ENCODE results near the gene ARVCF. TPM values are rescaled to one million over a fixed set of nuclear protein-coding genes. Genes with fewer than 3 reads are reported as not detected.

Gene ARVCF
- polyA plus RNA-seq, 6 donors from 2014 or later, result 0.24 to 2.5 (median 0.56) TPM; not detected in 1

DNA sequence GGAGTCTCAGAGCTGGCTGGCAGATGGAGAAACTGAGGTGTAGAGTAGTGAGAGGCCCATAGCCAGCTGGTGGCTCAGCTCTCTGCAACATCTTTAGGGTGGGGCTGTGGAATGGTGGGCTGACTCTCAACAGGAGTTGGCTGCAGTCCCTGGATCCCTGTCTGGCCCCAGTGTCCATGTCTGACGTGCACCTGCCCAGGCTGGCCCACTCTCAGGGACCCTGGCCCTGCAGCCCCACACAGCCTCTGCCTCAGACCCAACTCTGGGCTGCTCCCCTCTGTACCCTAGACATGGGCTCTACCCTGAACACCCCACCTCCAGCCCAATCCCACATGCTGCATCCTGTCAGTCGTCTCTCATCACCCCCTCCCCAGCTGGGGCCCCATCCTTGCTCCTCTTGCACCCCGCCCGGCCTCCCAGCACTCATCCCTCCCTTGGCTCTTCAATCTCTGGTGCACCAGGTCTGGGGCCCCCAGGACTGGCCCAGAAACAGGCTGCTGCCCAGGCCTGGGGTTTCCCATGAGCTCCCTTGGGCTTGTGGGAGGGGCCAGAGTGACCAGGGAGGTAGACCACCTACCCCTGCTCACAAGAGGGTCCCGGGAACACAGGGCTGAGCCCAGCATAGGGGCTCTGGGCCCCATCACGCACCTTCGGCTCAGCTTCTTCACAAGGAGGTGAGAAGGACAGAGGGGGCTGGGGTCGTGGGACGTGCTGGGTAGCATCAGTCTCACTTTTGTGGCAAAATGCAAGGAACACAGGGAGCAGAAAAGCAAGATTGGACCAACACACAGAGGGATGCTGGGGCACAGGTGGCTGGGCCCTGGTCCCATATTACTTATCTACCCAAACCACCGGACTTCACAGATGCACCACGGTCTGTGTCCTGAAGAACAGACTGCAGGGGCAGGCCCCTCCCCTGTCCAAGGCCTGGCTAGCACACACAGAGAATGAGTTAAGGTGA, 31.5 kb downstream of the ARVCF start:
- Mint-ChIP-seq H3K9me3 (no peaks in the 10 kb centered on the region), H3K4me1 (peaks cover 0 to 16% (median 9%) of the 10 kb centered on the region in 3 donors), H3K27ac (peak overlapping the region in 3 of 6 donors; percentile 34 to 71 (median 44)), H3K36me3 (no peaks in the 10 kb centered on the region), H3K27me3 (peaks cover 0 to 11% (median 0%) of the 10 kb centered on the region in 3 donors), H3K4me3 (peak overlapping the region in 7 of 8 donors; percentile 19 to 80 (median 63))
- ATAC-seq (ENCODE audit: low read depth in 2 of 2) (no peak), DNase-seq (no peak)

DNA sequence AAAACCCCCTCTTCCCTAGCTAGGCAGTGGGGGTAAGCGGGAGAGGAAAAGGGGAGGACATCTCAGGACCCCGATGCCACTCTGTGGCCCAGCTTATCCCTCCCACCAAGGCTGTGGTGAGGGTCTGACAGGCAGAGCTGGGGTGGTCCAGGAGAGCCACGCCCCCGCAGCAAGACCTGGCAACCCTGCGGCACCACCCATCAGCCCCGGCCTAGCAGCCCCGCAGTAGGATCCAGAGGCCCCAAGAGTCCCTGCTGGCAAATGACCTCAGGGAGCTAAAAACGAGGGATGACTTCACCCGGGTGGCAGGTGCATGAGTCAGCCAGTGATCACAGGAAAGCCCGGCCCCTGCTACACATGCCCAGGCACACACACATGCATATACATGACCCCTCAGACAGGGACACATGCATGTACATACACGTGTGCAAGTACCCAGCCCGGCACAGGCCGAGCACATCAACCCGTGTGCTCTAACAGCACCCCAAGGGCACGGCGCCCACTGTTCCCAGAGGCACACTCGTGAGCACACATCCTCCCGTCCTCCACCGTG, 32.3 kb downstream of the ARVCF start:
- DNase-seq, result no peak
- Mint-ChIP-seq H3K36me3 (no peaks in the 10 kb centered on the region), H3K9me3 (no peaks in the 10 kb centered on the region), H3K4me3 (peak overlapping the region in 1 of 8 donors; percentile 6), H3K27ac (peak overlapping the region in 1 of 6 donors; percentile 44), H3K4me1 (peaks cover 0 to 16% (median 9%) of the 10 kb centered on the region in 3 donors), H3K27me3 (peaks cover 0 to 11% (median 0%) of the 10 kb centered on the region in 3 donors)
- ATAC-seq (ENCODE audit: low read depth in 2 of 2), result no peak

DNA sequence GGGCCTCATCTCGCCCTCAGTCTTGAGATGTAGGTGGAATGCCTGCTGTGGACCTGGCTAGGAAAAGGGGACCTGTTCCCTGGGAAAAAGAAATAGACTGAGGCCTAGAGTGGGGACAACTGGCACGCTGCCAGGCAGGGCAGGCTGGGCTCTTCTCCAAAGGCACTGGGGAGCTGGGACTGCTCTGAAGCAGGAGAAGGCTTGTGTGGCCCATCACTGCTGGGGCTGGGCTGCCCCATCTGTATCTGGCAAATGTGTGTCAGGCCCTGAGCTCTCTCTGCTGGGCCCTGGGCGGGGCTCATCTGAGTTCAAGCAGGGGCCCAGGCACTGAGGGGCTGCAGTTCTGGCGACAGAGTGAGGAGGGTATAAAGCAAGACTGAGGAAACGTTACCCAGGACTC, 32.9 kb downstream of the ARVCF start:
- Mint-ChIP-seq H3K27ac (no peak overlapping the region), H3K36me3 (no peaks in the 10 kb centered on the region), H3K4me1 (peaks cover 0 to 16% (median 9%) of the 10 kb centered on the region in 3 donors), H3K4me3 (no peak overlapping the region), H3K9me3 (no peaks in the 10 kb centered on the region), H3K27me3 (peaks cover 0 to 11% (median 0%) of the 10 kb centered on the region in 3 donors)
- ATAC-seq (ENCODE audit: low read depth in 2 of 2) (no peak), DNase-seq (no peak)

DNA sequence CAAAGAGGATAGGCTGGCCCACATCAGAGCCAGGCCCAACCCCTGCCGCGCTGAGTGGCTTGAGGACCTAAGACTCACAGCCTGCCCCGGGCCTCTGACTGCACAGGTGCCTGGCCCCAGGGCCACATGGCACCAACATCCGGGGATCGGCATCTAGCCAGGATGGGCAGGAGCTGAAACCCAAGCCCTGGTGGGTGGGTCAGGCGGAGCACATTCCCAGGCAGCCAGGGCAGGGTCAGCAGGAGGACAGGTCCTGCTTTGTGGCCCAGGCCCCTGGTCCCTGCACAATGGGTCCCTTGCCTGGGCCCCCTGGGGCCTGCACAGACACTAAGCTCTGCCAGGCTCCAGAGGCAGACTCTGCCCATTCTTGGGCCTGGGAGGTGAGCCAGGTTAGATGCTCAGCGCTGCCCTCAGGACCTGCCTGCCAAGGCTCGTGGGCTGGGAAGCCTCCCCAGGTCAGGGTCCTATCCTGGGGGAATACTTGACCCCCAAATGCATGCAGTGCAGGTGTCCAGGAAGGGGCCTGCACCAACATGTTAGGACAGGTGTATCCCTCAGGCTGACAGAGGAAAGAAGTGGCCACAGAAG, 33.5 kb downstream of the ARVCF start:
- Mint-ChIP-seq H3K4me3 (no peak overlapping the region), H3K27ac (peak overlapping the region in 1 of 6 donors; percentile 53), H3K4me1 (peaks cover 0 to 15% (median 9%) of the 10 kb centered on the region in 3 donors), H3K36me3 (no peaks in the 10 kb centered on the region), H3K27me3 (peaks cover 0 to 11% (median 0%) of the 10 kb centered on the region in 3 donors), H3K9me3 (no peaks in the 10 kb centered on the region)
- ATAC-seq (ENCODE audit: low read depth in 2 of 2) (no peak), DNase-seq (no peak)

DNA sequence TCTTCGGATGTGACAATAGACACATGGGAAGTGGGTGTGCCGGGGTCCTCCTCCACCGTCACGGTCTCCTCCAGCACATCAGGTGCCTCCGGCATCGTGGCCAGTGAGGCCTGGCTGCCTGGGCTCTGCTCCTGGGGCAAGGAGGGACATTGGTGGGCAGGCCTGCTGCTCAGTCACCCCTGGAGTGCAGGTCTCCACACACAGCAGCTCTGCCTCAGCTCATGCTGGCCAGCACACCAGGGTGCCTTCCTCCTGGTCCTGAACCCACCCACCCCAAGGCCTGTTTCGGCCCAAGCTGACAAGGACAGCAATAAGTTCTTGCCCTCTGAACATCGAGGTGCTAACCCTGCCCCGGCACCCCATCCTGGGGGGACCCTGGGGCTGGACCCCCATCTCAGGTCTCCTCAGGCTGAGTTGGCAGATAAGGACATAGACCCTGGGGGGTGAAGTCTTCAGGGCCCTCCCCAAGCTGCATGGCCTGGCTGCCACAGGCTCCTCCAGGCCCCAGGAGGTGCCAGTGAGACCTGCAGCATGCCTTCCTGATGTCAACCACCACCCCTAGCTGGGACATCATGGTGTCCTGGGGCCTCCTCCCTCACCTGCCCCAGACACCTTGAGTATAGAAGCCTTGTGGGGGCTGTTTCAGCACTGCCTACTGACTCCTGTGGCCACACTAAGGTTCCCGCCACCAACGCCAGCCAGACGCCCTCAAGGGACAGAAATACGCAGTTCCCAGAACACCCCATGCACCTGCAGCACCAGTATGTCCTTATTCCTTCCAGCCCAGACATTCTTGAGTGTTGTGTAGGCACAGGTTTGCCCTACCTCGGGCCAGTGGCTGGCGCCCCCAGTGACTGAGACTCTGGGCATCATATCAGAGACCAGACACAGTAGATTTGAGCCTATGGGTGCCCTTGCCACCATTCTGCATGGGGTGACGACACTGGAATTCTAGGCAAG, 34.4 kb downstream of the ARVCF start:
- H3K9me3 Mint-ChIP-seq, result no peaks in the 10 kb centered on the region
- no peak overlapping the region for H3K27ac Mint-ChIP-seq
- DNase-seq, result no peak
- ATAC-seq (ENCODE audit: low read depth in 2 of 2), result no peak
- no peak overlapping the region for H3K4me3 Mint-ChIP-seq
- peaks cover 0 to 9% (median 7%) of the 10 kb centered on the region in 3 donors for H3K4me1 Mint-ChIP-seq
- H3K27me3 Mint-ChIP-seq, result peaks cover 0 to 11% (median 0%) of the 10 kb centered on the region in 3 donors
- H3K36me3 Mint-ChIP-seq, result no peaks in the 10 kb centered on the region

DNA sequence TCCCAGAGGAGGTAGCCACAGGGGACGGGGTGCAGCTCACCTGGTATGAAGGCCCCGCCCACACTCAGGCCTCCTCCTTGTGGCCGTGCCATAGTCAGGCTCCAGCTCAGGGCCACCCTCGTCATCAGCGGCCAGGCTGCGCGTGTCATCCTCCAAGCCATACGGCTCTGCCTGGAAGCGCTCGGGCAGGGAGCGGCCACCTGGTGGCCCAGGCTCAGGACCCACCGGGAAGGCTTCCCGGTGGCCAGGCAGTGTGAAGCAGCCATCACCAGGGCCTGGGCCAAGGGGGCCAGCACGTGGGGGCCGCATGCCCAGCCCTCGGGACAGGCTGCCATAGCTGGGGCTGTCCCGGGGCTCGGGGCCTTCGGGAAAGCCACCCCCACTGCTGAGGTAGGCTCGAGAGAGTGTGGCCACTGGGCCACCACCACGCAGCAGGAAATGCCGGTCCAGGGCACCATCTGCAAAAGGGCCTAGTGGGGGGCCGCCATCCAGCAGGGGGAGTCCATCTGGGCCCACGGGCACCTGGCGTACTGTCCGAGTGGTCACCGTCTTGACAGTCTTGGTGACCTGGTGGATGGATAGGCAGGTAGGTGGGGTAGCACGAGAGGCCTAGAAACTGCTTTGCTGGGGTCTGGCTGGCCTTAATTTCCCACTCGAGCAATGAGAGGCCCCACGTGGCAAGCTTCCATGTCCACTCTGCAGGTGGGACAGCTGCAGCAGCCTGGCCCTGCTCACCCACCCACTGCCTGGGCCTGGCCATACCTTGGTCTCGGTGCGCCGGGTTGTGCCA, 35.3 kb downstream of the ARVCF start:
- DNase-seq, result no peak
- Mint-ChIP-seq H3K36me3 (no peaks in the 10 kb centered on the region), H3K27ac (no peak overlapping the region), H3K4me3 (no peak overlapping the region), H3K4me1 (peaks cover 0 to 6% (median 6%) of the 10 kb centered on the region in 3 donors), H3K27me3 (peaks cover 0 to 11% (median 0%) of the 10 kb centered on the region in 3 donors), H3K9me3 (no peaks in the 10 kb centered on the region)
- ATAC-seq (ENCODE audit: low read depth in 2 of 2), result no peak

DNA sequence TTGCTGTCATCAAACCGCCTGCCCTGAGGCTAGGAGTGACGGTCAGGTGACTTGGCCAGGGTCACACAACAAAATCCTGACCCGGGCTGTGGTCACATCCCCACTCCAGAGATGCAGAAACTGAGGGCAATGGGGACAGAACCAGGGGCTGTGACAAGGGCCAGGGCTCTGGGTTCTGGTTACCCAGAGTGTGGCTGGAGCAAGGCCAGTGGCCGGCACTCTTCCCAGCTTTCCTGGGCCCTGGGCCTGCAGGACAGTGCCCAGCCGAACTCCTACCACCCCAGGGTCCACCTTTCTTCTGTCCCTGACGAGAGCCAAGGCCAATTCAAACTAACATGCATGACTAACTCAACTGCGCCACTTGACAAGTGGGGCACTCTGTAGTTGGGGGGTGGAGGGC, 35.9 kb downstream of the ARVCF start:
- DNase-seq, result no peak
- ATAC-seq (ENCODE audit: low read depth in 2 of 2), result no peak
- Mint-ChIP-seq H3K27ac (no peak overlapping the region), H3K27me3 (peaks cover 0 to 11% (median 0%) of the 10 kb centered on the region in 3 donors), H3K36me3 (no peaks in the 10 kb centered on the region), H3K4me1 (peaks cover 0 to 3% (median under 1%) of the 10 kb centered on the region in 3 donors), H3K4me3 (no peak overlapping the region), H3K9me3 (no peaks in the 10 kb centered on the region)

DNA sequence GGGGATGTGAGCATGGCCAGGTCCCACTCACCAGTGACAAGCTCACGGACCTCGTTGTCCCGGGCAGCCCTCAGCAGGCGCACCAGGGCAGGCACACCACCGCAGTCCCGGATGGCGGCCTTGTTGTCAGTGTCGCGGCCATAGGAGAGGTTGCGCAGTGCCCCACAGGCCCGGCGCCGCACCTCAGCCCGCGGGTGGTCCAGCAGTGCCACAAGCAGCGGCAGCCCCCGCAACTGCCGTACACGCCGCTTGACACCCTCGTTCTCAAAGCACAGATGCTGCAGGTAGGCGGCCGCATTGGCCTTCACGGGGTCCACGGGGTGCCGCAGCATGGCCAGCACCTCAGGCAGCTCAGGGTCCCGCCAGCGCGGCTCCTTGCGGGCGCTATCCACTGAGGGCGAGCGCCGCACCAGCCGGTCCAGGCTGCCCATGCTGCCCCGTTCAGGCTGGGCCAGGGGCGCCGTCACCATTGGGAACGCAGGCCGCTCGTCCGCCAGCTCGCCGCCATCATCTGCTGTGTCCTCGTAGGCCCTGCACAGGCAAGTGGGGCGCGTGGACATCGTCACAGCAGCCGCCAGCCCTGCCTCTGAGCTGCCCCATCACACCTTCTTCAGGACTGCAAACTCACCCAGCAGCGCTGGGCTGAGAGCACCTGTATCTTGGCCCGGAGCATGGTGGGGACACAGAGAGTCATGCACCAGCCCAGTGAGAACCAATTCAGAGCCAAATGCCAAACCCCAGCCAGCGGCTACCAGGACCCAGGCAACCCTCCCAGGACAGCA, 36.7 kb downstream of the ARVCF start:
- peaks cover 0 to 8% (median 7%) of the 10 kb centered on the region in 3 donors for H3K27me3 Mint-ChIP-seq
- no peak overlapping the region for H3K27ac Mint-ChIP-seq
- H3K36me3 Mint-ChIP-seq, result no peaks in the 10 kb centered on the region
- peaks cover 0 to 1% (median 0%) of the 10 kb centered on the region in 7 donors for H3K9me3 Mint-ChIP-seq
- no peak for ATAC-seq (ENCODE audit: low read depth in 2 of 2)
- DNase-seq, result no peak
- peaks cover 6 to 10% (median 7%) of the 10 kb centered on the region in 3 donors for H3K4me1 Mint-ChIP-seq
- H3K4me3 Mint-ChIP-seq, result no peak overlapping the region

DNA sequence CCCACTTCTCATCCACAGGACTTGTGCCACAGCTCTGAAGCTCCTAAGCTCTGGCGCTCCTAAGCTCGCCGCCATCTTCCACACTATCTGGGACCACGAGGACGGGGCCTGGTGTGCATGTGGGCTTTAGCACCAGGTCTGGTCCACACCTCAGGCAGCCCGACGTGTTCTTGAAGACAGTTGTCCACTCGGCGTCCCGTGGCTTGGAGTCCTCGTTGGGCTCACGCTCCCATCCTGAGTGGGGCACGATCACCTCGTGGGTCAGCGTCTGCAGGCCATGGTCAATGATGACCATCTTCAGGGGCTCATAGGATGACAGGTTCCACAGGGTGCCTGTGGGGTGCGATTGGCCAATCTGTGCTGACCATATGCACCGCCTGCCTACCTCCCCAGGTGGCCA, 37.9 kb downstream of the ARVCF start:
- no peaks in the 10 kb centered on the region for H3K36me3 Mint-ChIP-seq
- peaks cover 0 to 13% (median 6%) of the 10 kb centered on the region in 3 donors for H3K27me3 Mint-ChIP-seq
- H3K9me3 Mint-ChIP-seq, result peaks cover 0 to 1% (median 0%) of the 10 kb centered on the region in 7 donors
- no peak overlapping the region for H3K27ac Mint-ChIP-seq
- DNase-seq (no peak), ATAC-seq (ENCODE audit: low read depth in 2 of 2) (no peak)
- H3K4me3 Mint-ChIP-seq, result no peak overlapping the region
- H3K4me1 Mint-ChIP-seq, result peaks cover 9 to 15% (median 9%) of the 10 kb centered on the region in 3 donors

DNA sequence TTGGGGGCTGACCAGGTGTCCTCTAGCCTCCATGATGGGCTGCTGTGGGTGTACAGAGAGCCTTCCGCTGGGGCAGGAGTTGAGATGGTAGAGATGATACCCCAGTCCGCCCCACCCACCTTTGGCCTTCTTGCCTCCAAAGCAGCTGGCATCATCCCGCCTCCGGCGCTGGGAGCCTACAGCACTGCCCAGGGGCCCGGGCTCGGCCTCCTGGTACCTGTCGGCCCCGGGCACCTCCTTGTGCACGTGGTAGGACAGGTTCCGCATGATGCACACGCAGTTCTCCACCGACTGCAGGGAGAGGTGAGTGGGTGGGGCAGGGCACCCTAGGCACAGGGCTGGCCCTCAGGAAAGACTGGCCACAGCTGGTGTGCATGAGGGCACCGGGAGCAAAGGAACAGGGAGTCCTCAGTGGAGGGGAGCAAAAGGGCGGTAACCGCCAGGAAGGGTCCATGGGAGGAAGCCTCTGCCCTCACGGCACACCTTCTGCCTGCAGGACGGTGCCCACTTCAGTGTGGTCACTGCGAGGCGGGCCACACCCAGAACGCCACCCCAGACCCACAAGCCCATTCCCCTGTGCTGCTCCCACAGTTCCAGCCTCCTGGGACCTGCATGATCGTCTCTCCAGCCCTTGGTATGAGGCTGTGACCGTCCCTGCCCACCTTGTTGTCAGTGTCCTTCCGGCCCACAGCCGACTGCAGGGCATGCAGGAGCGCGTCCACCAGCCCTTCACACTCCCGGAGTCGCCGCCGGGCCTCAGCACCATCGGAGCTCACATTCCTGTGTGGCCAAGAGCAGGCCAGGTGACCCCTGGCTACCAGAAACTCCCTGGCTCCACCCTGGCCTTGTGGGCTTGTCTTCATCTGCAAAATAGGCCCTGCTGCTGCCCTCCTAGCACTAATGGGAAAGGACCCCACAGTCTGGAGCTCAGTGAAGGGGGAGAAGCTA, 39.1 kb downstream of the ARVCF start:
- Mint-ChIP-seq H3K4me3 (no peak overlapping the region), H3K36me3 (no peaks in the 10 kb centered on the region), H3K9me3 (peaks cover 0 to 1% (median 0%) of the 10 kb centered on the region in 7 donors), H3K27ac (no peak overlapping the region), H3K4me1 (peaks cover 9 to 15% (median 9%) of the 10 kb centered on the region in 3 donors), H3K27me3 (peaks cover 0 to 13% (median 4%) of the 10 kb centered on the region in 3 donors)
- ATAC-seq (ENCODE audit: low read depth in 2 of 2), result no peak
- no peak for DNase-seq

DNA sequence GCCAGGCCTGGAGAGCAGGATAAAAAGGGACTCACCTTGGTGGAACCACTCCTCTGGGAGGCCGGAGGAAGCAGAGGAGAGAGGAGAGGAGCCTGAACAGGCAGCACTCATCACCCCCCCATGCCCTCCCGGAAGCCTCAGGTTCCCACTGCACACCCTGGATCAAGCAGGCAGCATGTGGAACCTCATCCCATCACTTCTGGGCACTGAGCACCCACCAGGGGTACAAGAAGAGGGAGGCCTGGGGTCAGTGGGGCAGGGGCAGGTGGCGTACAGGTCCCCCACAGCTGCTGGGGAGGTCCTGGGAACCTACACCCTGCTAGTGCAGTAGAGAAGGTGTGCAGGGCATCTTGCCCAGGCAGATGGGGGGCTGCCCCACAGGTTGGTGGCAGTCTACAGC, 40.0 kb downstream of the ARVCF start:
- Mint-ChIP-seq H3K4me1 (peaks cover 9 to 20% (median 9%) of the 10 kb centered on the region in 3 donors), H3K27me3 (peaks cover 0 to 13% (median 0%) of the 10 kb centered on the region in 3 donors), H3K9me3 (peaks cover 0 to 1% (median 0%) of the 10 kb centered on the region in 7 donors), H3K36me3 (no peaks in the 10 kb centered on the region), H3K27ac (no peak overlapping the region), H3K4me3 (no peak overlapping the region)
- no peak for ATAC-seq (ENCODE audit: low read depth in 2 of 2)
- DNase-seq, result no peak
